ENCODE results near the gene TANGO6.
"Not testable (repeated sequence)": the region's sequence is repeated elsewhere in the genome, so short reads cannot be mapped to it uniquely, and the experiment has no call there.

Gene TANGO6

DNA sequence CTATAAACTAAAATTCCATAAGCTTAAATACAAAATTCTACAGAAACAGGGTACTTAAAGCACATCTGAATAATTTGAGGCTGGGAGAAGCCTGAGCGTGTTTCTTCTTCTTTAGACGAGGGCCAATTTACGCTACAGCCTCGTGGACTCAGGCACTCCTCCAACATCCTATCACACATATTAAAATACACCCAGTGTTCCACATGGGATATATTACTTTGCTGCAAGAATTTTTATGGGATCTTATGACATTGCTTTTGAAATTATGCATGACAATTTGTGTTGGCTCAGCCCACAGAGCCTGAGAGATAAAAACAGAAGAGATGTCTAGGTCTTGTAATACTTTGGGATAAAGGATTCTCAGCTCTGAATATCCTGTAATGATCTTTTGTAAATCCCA, 3.5 kb upstream of the TANGO6 start:
- in situ Hi-C loops (cut with HindIII; ENCODE audit: low pct_unique_long_range_greater_than_20kb, low sequenced_read_pairs), result no loop called here
- no peak for TF ChIP-seq JUND (IDR thresholded peaks at IDR 0.05; ENCODE audit: low read depth)
- no peak for DNase-seq (ENCODE audit: low read depth in 1 of 2, low spot score in 1 of 2)

DNA sequence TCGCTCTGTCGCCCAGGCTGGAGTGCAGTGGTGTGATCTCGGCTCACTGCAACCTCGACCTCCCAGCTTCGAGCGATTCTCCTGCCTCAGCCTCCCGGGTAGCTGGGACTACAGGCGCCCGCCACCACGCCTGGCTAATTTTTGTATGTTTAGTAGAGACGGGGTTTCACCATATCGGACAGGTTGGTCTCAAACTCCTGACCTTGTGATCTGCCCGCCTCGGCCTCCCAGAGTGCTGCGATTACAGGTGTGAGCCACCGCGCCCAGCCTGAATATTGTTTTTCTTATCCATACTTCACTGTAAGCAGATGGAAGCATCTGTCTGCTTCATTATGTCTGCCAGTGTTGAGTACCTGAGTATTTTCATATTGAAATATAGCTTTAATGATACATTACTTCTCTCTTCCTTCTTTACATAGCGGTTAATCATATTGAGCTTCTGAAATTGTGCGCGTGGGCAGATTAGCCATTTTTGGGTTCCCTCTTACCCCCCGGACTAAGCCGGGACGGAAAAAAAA, 308 bp upstream of the TANGO6 start:
- in situ Hi-C loops (cut with HindIII; ENCODE audit: low pct_unique_long_range_greater_than_20kb, low sequenced_read_pairs), result not testable (repeated sequence)

DNA sequence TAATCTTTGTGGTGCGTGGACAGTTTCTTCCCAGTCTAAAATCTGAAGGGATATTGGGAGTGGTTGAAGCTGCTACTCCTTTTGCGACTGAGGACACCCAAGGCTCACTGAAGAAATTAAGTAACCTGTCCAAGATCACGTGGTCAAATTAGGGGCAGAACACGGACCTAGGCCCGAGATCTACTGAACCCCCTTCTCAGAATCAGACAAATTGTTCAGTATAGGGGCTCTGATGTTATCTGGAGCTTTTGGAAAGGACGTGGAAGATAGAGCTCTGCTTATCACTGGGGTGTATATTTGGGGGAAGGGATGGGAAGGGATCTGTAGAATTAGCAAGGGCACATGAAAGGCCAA, 857 bp downstream of the TANGO6 start:
- in situ Hi-C loops (cut with HindIII; ENCODE audit: low pct_unique_long_range_greater_than_20kb, low sequenced_read_pairs), result no loop called here
- peak in 1 of 2 experiments; percentile 9 for DNase-seq (ENCODE audit: low read depth in 1 of 2, low spot score in 1 of 2)
- no peak for TF ChIP-seq JUND (IDR thresholded peaks at IDR 0.05; ENCODE audit: low read depth)

More for the DNA sequence above, 308 bp upstream of the TANGO6 start:
- DNase-seq (ENCODE audit: low read depth in 1 of 2, low spot score in 1 of 2), result not testable (repeated sequence)

DNA sequence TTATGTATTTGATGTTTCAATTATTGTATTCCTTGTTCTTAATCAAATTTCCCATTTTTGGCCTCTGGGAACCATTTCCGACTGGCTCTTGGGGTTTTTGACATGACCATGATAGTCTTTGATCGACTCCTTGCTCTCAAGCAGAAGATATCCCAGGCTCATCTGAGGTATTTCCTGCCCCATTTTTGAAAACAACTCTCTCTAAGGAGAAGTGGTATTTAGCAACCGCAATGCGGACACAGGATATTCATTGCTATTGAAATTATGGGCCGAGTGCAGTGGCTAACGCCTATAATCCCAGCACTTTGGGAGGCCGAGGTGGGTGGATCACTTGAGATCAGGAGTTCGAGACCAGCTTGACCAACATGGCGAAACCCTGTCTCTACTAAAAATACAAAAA, 5.5 kb downstream of the TANGO6 start:
- in situ Hi-C loops (cut with HindIII; ENCODE audit: low pct_unique_long_range_greater_than_20kb, low sequenced_read_pairs), result no loop called here

DNA sequence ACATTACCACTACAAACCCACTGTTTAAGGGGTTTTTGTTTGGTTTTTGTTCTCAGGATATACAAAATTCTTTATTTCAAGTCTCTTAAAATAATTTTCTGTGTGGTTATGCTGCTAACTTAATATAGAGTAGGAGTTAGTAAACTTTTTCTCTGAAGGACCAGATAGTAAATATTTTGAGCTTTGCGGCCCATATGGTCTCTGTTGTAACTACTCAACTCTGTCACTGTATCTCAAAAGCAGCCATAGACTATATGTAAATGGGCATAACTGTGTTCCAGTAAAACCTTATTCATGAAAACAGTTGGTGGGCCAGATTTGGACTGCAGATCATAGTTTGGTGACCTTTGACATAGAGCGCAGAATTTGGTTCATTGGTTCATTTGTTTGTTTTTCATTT, 7.2 kb downstream of the TANGO6 start:
- TF ChIP-seq JUND (IDR thresholded peaks at IDR 0.05; ENCODE audit: low read depth), result no peak
- in situ Hi-C loops (cut with HindIII; ENCODE audit: low pct_unique_long_range_greater_than_20kb, low sequenced_read_pairs), result no loop called here
- DNase-seq (ENCODE audit: low read depth in 1 of 2, low spot score in 1 of 2), result no peak

More for the DNA sequence above, 5.5 kb downstream of the TANGO6 start:
- DNase-seq (ENCODE audit: low read depth in 1 of 2, low spot score in 1 of 2), result no peak
- no peak for TF ChIP-seq JUND (IDR thresholded peaks at IDR 0.05; ENCODE audit: low read depth)

DNA sequence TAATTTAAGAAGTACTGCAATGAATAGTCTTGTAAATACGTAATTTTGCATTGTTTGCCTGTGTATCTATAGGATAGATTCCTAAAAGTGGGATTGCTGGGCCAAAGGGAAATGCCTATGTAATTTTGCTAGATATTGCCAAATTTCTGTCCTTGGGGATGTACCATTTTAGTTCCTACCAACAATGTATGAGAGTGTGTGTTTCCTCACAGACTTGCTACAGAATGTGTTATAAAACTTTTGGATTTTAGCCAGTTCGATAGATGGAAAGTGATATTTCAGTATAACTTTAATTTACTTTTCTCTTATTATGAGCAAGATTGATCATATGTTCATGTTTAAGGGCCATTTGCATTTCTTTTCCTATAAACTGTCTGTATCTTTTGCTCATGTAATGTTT, 8.3 kb downstream of the TANGO6 start:
- no peak for TF ChIP-seq JUND (IDR thresholded peaks at IDR 0.05; ENCODE audit: low read depth)
- DNase-seq (ENCODE audit: low read depth in 1 of 2, low spot score in 1 of 2), result no peak
- in situ Hi-C loops (cut with HindIII; ENCODE audit: low pct_unique_long_range_greater_than_20kb, low sequenced_read_pairs), result no loop called here

DNA sequence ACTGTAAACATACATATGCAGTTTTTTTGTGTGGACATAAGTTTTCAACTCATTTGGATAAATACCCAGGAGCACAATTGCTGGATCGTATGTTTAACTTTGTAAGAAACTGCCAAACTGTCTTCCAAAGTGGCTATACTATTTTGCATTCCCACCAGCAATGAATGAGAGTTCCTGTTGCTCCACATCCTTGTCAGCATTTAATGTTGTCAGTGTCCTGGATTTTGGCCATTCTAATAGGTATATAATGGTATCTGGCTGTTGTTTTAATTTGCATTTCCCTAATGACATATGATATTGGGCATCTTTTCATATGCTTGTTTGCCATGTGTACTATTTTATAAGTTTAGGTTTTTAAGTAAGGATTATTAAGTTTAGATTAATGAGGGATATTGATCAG, 14.1 kb downstream of the TANGO6 start:
- in situ Hi-C loops (cut with HindIII; ENCODE audit: low pct_unique_long_range_greater_than_20kb, low sequenced_read_pairs), result no loop called here
- TF ChIP-seq JUND (IDR thresholded peaks at IDR 0.05; ENCODE audit: low read depth), result no peak
- DNase-seq (ENCODE audit: low read depth in 1 of 2, low spot score in 1 of 2), result no peak

DNA sequence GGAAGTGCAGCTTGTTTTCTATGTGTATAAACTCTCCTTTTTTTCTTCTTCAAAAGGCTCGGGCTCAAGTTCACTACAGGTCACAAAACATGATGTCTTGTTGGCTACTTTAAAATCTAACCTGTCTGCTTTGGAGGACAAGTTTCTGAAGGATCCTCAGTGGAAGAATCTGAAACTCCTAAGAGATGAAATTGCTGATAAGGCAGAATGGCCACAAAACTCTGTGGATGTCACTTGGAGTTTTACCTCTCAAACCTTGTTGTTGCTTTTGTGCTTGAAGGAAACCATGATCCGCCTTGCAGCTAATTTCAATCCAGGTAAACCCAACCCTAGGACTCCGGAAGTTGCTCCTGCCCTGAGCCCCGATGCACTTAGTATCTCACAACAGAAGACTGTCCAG, 16.5 kb downstream of the TANGO6 start:
- TF ChIP-seq JUND (IDR thresholded peaks at IDR 0.05; ENCODE audit: low read depth), result no peak

DNA sequence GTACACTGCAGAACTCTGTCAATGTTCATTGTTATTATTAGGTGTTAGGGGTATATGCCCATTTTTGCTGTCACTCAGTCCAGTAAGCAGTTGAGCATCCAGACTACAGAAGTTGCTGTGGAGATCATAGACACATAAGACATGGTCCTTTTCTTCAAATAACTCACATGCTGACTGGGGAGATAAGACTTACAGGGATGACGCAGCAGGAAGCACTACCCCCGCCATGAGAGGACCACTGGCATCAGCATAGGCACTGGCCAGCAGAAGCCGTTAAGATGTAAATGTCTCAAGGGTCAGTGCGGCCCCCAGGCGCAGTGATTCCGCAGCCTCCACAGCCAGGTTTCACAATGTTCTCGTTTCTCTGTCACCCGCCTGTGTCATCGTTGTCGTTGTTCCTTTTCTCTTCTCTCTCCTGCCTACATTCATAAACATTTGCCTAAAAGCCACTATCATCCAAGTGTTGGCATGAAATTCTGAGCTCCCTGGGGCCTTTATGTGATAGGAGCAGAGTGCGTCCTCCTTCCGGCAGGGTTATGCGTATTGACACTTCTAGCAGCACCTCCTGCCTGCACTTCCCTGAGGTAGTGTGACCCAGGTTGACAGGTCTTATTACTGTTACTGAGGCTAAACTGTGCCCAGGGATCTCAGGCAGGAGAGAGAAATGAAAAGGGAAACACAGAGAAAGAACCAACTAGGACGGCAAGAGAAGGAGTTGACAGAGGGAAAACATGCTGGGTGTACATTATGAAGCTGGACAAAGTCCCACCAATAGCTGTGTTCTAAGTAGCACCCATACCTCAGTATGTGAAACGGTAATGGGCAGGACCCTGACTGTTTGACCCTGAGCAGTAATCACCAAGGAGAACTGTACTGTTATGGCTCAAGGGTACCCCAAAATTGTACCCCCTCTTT, 17.9 kb downstream of the TANGO6 start:
- in situ Hi-C loops (cut with HindIII; ENCODE audit: low pct_unique_long_range_greater_than_20kb, low sequenced_read_pairs), result no loop called here
- DNase-seq (ENCODE audit: low read depth in 1 of 2, low spot score in 1 of 2), result no peak
- no peak for TF ChIP-seq JUND (IDR thresholded peaks at IDR 0.05; ENCODE audit: low read depth)

More for the DNA sequence above, 16.5 kb downstream of the TANGO6 start:
- in situ Hi-C loops (cut with HindIII; ENCODE audit: low pct_unique_long_range_greater_than_20kb, low sequenced_read_pairs), result no loop called here
- DNase-seq (ENCODE audit: low read depth in 1 of 2, low spot score in 1 of 2), result no peak

DNA sequence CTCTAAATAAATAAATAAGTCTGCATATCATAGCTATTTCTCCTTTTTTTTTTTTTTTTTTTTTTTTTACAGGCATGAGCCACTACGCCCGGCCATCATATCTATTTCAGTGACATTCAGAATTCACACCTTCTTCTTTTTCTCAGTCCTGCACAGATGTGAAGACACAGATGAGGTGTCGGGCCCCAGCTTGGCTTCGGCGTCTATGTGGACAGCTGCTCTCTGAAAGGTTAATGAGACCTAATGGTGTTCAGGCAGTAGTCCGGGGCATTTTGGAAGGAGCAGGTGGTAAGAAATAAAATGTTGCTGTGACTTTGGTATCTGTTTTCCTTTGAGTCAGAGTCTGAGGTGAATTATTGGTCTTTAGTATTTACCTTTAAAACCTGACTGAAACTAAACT, 23.6 kb downstream of the TANGO6 start:
- in situ Hi-C loops (cut with HindIII; ENCODE audit: low pct_unique_long_range_greater_than_20kb, low sequenced_read_pairs), result no loop called here
- TF ChIP-seq JUND (IDR thresholded peaks at IDR 0.05; ENCODE audit: low read depth), result no peak
- no peak for DNase-seq (ENCODE audit: low read depth in 1 of 2, low spot score in 1 of 2)

DNA sequence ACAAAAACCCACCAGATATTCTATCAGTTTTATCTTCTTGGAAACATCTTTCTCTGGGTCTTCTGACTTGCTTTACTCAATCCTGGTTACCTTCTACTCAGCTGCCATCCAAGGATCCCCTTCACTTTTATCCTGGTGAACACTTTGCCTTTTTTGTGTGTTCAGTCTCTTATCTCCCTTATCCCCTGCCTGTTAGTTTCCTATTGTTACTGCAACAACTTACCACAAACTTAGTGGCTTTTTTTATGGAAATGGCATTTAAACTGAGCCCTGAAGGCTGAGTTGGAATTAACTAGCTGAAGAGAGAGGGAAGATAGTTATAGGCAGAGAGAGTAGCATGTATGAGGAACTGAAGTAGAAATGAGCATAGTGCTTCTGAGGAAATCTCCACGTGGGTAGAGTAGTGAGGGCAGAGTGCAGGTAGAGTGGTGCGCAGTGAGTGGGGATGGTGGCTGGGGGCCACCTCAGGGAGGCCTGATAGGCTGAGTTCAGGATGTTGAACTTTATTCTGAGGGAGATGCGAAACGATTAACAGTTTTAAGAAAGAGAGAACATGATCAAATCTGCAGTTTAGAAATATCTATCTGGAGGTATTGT, 26.3 kb downstream of the TANGO6 start:
- TF ChIP-seq JUND (IDR thresholded peaks at IDR 0.05; ENCODE audit: low read depth), result no peak
- DNase-seq (ENCODE audit: low read depth in 1 of 2, low spot score in 1 of 2), result no peak
- in situ Hi-C loops (cut with HindIII; ENCODE audit: low pct_unique_long_range_greater_than_20kb, low sequenced_read_pairs), result no loop called here

DNA sequence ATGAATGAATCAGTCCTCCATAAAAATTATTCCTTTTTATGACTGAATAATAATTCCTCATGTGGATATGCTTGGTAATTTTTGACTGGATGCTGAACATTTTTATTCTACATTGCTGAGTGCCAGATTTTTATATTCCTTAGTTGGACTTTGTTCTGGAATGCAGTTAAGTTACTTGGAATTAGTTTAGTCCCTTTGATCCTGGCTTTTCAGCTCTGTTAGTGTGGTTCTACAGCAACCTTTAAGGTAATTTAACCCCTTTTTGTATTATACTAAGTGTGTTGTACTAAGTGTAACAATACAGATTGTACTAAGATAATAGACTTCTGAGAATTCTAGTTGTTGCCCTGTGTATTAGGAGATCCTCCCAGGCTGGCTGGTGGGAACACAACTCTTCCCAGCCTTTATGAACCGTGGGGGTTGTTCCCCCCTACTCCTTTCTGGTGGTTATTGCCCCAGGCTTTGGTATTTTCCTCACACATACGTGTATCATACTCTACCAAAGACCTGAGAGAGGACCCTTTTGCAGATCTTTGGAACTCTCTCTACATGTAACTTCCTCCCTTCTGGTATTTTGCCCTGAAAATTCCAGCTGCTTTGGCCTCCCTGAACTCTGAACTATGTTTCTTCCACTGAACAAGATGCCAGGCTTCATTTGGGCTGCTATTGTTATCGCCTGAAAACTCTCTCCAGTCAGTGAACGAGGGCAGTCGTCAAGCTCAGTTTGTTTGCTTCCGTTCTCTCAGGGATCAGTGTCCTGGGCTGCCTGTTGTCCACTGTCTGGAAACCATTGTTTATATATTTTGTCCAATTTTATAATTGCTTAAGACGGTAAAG, 30.5 kb downstream of the TANGO6 start:
- TF ChIP-seq JUND (IDR thresholded peaks at IDR 0.05; ENCODE audit: low read depth), result no peak
- in situ Hi-C loops (cut with HindIII; ENCODE audit: low pct_unique_long_range_greater_than_20kb, low sequenced_read_pairs), result no loop called here
- DNase-seq (ENCODE audit: low read depth in 1 of 2, low spot score in 1 of 2), result no peak

All from T47D (cell line).